Stimulated activated CD8-positive, alpha-beta memory T cell treated with anti-CD3 and anti-CD28 coated beads, Interleukin-15, amount 100 ng/mL, for 24 hours (primary cell): ENCODE measurements around the gene BRPF3.
"Not testable (repeated sequence)": the region's sequence is repeated elsewhere in the genome, so short reads cannot be mapped to it uniquely, and the experiment has no call there.

Experiments
- DNase-seq: peaks from one replicate; pipeline ENCODE4 v3.0.0-alpha.2; 2020; ENCODE audit warnings: low read depth

BRPF3 gene

DNA sequence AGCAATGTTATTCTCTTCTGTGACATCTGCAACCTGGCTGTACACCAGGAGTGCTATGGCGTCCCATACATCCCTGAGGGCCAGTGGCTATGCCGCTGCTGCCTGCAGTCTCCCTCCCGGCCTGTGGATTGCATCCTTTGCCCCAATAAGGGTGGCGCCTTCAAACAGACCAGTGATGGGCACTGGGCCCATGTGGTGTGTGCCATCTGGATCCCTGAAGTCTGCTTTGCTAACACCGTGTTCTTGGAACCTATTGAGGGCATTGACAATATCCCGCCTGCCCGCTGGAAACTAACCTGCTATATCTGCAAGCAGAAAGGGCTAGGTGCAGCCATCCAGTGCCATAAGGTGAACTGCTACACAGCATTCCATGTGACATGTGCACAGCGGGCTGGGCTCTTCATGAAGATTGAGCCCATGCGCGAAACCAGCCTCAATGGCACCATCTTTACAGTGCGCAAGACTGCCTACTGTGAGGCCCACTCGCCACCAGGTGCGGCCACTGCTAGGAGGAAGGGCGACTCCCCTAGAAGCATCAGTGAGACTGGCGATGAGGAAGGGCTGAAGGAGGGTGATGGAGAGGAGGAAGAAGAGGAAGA is 4.6 kb downstream of the BRPF3 start:
- no peak for DNase-seq

DNA sequence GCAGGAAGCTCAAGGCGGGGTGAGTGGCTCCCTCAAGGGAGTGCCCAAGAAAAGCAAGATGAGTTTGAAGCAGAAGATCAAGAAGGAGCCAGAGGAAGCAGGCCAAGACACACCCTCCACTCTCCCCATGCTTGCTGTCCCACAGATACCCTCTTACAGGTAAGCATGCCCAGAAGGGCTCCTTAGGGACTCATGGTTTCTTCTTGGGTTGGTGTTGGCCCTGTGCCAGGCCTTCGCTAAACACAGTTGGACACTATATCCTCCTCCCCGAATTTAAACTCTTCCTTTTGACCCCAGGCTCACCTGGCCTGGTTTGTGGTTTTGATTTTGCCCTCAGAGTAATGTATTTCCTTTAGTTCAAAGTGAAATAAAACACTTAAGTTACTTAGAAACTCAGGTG is 5.1 kb downstream of the BRPF3 start:
- DNase-seq: no peak

DNA sequence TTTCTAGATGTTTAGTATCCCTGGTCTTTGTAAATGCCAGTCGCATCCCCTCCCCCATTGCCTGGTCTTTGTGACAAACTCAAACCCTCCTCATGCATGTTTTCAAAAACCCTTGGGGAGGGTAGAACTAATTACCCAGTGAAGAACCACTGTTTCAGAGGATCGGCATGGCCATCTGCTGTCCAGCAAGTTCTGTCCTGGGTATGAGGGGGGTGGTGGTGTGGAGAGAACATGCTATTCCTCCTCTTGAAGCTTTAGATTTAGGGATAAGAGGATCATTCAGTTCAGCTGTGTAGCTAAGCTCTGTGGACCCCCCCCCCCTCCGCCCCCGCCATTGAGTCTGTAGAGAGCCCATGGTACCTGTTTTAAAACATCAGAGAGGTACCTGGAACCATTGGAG is 5.6 kb downstream of the BRPF3 start:
- no peak for DNase-seq

DNA sequence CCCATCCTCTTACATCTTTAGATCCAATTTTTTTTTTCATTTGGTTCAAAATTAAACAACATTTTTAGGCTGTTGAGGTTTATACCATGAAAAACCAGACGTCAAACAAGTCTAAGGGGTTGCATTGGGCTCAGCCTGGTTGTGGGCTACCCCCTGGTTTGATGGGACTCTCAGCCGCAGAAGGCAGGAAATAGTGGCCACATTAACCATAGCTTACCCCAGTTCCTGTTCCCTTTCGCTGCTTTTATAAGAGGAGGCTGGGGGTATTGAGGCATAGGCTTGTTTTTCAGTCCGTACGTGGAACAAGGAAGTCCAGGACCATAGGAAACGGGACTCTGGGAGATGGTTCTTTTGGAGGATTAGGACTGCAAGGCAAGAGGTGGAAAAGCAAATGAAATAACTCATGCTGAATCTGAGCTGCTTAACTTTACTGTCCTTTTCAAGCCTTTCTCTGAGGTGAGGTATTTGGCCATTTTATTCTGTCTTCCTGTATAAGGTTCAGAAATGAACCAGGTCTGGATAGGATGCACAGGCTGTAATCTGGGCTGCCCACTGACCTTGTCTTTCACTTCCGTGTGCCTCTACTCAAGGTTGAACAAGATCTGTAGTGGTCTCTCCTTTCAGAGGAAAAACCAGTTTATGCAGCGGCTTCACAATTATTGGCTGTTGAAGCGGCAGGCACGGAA is 7.7 kb downstream of the BRPF3 start:
- no peak for DNase-seq

DNA sequence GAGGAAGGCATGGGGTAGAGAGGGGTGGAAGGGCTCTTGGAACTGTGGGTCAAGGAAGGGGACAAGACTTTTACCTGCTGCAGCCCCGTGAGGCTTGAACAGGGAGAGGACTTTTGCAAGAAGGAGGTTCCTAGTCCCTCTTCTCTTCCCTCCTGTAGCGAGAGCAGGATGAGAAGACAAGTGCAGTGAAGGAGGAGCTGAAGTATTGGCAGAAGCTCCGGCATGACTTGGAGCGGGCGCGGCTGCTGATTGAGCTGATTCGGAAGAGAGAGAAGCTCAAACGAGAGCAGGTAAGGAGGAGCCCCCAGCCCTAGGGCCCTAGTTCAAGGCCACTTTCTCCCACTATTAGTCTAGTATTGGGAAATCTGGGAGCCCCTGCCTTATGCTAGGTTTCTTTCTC is 10.6 kb downstream of the BRPF3 start:
- DNase-seq: no peak

DNA sequence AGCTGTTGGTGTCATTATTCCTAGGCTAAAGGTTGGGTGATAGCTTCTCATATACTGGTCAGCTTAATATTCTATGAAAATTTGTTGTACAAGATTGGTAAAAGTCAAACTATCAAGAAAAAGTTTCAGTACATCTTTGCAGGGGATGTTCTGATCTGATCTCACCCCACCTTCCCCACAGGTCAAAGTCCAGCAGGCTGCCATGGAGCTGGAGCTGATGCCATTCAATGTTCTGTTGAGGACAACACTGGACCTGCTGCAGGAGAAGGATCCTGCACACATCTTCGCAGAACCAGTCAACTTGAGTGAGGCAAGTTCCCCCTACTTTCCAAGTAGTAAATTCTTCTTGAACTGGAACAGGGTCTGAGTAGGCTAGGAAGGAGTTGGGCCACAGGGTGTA is 13.1 kb downstream of the BRPF3 start:
- no peak for DNase-seq

DNA sequence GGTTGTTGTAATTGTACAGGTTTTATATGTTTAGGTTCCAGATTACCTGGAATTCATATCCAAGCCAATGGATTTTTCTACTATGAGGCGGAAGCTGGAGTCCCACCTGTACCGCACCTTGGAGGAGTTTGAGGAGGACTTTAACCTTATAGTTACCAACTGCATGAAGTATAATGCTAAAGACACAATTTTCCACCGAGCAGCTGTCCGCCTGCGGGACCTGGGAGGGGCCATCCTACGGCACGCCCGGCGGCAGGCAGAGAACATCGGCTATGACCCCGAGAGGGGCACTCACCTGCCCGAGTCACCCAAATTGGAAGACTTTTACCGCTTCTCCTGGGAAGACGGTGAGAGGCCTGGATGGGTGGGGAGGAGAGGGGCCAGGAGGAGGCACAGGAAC is 13.6 kb downstream of the BRPF3 start:
- DNase-seq: no peak

DNA sequence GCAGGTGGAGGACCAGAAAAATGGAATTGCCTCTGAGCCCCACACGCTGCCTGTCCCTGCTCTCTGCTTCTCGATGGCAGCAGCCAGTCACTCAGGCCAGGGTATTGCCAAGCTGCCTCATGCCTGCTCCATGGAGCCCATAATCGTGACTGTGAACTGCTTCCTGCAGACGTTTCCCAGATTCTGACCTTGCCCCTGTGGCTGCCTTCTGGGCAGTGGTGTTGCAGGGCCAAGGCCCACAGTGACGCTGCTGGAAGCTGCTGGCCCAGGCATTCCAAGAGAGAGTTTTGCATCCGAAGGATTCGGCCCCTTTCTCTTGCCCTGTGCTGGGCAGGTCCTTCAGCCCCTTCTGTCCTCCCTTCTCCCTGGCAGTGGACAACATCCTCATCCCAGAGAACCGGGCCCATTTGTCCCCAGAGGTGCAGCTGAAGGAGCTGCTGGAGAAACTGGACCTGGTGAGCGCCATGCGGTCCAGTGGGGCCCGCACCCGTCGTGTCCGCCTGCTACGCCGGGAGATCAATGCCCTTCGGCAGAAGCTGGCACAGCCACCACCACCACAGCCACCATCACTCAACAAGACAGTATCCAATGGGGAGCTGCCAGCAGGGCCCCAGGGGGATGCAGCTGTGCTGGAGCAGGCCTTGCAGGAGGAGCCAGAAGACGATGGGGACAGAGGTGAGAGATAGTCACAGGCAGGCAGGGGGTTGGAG is 14.5 kb downstream of the BRPF3 start:
- no peak for DNase-seq

DNA sequence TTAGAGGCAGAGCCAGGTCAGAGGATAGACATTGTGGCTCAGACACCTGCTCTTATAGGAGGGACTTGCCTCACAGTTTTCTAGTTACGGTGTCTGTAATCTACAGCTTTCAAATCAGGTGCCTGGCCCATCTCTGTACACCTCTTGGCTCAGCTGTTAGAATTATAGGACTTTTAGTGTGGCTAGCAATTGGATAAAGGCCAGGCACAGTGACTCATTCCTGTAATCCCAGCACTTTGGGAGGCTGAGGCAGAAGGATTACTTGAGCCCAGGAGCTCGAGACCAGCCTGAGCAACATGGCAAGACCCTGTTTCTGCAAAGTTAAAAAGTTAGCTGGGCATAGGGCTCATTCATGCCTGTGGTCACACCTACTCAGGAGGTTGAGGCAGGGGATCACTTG is 20.0 kb downstream of the BRPF3 start:
- no peak for DNase-seq

DNA sequence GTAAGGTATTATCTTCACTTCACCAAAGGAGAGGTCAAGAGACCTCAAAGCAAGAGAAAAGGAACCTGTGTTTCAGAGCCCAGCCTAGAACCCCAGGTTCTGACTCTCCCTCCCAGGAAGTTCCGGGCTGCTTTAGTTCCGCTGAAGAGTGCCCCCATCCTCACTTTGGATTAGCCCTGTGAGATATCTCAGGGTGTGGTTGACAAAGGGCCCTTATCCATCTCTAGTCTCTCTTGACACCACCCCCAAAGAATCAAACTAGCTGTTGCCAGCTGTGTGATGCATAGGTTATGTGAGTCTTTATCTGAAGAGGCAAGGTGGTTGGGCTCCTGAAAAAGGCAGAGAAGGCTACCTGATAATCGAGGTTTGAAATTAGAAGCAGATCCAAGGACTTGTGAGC is 20.6 kb downstream of the BRPF3 start:
- DNase-seq: no peak

DNA sequence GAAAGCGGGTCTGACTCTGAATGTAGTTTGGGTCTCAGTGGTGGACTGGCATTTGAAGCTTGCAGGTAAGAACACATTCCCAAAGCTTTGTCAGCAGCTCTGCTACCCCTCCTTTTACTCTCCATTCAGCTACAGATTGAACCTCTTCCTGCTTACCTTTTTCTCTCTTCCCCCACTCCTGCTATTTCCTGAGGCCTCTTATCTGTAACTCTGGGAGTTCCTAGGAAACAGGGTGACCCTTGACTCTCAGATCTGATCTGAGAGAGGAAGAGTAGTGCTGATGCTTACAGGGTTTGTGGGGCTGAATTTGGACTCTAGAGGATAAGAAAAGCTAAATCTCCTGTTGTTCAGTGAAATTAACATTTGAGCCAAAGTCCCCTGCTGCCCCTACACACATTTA is 21.4 kb downstream of the BRPF3 start:
- no peak for DNase-seq

DNA sequence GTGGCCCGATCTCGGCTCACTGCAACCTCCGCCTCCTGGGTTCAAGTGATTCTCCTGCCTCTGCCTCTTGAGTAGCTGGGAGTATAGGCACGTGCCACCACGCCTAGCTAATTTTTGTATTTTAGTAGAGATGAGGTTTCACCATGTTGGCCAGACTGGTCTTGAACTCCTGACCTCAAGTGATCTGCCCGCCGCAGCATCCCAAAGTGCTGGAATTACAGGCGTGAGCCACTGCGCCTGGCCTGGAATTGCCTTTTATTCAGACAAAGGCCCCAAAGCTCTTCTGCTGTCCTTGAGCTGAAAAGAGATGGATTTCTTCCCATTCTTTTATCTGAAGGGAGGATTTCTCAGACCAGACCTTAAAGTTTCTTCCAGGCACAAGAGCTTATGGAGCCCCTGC is 22.0 kb downstream of the BRPF3 start:
- DNase-seq: not testable (repeated sequence)

DNA sequence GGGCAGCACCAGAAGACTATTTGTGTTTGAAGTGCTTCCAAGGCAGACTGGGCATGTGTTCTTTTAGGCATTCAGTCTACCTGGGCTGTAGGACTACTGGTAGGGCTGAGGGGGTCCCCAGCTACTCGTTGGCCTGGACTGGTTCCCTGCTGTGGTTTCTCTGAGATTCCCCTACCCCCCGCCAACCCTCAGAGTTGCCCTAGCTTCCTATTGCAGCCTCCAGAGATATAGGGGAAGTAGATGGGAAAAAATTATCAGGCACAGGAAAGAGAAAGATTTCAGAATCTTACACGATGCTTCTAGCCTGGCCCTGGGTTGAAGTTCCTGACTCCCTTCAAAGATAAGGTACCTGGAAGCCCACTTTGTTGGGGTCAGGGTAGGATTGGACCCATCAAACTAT is 22.5 kb downstream of the BRPF3 start:
- DNase-seq: no peak

DNA sequence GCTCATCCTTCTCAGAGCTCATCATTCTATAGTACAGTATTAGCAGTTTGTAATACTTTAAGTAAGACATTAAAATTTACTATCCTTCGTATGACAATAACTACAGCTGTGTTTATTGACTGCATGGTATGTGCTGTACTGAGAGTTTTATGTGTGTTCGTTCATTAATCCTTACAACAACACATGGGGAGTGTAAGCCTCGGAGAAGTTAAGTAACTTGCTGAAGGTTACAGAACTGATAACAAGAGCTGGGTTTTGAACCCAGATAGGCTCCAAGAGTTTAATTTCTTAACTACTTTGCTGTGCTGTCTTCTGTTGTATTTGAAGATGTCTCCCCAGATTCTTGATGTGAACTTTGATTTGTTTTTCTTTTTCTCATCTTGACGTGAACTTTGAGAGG is 23.7 kb downstream of the BRPF3 start:
- DNase-seq: no peak

DNA sequence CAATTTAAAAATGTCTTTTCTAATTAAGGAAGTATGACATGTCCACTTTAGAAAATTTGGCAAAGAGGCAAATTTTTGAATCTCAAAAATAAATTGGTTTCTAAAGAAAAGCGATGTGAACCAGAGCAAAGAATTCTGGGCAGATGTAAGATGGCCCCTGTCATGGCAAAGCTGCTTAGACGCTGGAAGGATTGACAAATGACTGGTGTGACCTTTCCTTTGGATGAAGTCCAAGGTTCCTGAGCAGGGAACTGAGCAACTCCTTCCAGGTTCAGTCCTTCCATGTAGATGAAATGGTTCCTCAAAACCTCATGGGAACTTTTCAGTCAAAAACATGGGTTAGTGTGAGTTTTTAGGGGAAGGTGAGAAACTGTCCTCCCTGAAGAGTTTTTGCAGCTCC is 25.1 kb downstream of the BRPF3 start:
- DNase-seq: no peak

DNA sequence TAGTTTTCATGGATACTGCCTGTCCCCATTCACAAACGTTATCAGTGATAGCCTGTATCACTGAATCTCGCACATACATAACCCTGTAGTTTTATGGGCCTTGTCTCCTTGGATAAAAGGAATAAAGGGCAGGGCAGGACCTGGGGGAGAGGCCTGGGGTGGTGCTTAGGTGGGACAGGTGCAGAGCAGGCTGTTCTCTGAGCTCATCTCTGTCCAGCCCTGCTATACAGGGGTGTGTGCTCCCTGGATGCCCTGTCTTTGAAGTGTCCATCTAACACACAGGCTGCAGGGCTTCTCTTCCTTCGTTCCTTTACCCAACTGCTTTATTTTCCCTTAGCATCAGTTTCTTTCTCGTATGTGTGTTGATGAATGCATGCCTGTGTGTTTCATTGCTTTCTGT is 26.4 kb downstream of the BRPF3 start:
- DNase-seq: no peak

DNA sequence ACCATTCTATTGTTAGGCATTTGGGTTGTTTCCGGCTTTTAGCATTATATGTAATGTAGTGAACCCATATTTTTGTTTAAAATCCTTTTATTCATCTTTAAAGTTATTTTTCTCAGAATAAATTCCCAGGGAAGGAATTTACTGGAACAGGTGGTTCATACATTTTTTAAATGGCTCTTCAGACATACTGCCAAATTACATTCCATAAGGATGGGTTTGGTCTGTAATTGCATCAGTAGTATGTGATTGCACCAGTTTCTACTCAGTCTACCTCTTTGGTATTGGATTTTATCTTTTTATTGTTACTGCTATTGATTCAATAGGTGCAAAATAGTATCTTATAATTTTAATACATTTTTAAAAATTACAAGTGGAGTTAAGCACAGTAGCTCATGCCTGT is 27.2 kb downstream of the BRPF3 start:
- no peak for DNase-seq

DNA sequence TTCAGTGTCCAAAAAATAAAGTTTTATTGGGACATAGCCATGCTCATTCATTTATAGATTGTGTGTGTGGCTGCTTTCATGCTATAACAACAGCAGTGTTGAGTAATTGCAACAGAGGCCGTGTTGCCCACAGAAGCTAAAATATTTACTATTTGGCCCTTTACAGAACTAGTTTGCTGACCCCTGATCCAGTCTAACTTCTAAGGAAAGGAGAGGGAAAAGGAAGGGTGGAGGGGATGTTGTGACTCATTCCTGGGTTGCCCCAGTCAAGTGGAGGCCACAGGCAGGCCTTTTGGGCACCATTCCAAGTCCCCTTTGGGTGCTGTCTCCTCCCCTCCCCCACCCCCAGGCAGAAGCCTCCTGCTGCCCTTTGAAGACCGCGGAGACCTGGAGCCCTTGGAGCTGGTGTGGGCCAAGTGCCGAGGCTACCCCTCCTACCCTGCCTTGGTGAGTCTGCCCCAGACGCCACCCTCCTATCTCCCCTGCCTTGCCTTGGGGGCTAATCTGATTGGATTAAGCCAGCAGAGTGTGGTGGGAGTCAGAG is 28.4 kb downstream of the BRPF3 start:
- no peak for DNase-seq

DNA sequence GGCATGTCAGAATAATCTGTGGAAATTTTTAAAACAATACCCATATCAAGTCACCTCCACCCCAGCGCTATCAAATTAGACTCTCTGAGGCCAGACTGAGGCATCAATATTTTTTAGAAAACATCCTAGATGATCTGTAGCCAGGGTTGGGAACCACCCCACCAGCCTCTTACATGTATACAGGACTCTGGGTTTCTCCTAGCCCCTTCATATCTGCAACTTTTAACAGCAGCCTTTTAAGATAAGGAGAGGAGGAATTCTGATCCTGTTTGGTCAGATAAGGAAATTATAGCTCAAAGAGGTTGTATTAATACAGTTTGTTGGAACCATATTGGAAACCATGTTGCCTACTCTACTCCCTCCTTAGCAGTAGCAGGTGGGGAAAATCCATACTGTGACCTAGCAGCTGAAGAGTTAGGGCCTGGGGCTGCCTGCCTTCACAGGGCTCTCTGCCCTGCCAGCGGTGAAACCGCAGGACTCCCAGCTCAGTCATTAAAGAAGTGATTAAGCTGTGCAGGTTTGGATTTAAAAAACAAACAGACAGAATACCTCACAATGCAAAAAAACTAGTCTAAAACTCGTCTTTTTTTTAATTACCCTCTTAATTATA is 30.0 kb downstream of the BRPF3 start:
- no peak for DNase-seq

DNA sequence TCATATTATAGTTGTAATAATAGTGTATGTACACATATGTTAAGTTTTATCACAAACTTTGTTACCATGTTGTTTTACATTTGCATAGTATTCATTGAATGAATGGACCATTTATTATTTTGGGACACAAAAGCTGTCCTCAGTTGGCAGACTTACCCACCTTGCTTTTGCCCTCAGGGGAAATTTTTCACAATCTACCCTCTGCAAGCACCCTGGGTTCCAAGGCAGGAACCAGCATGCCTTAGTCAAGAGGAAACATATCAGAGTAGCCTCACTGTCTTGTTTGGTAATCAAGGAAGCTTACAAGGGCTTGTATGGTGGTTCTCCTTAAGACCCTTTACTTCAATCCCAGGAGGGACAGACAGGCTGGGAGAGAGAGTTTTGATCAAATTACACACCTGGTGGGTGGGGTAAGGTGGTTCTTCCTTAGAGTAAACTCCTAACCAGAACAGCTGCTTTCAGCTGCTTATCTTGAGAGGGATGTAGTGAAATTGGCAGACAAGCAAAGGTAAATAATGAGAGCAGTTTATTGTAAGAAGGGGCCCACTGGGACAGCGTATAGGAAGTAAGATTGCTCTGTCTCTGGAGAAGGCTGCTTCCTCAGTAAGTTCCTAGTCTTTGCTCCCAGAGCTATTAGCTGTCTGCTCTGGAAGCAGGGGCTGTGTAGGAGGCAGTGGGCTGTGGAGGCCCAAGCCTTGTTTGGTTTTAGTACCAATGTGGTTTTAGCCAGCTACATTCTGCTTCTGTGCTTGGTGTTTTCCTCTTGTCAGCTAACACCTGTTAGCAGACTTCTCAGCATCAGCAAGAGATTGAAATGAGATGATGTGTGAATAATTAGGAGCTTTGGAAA is 31.1 kb downstream of the BRPF3 start:
- no peak for DNase-seq

DNA sequence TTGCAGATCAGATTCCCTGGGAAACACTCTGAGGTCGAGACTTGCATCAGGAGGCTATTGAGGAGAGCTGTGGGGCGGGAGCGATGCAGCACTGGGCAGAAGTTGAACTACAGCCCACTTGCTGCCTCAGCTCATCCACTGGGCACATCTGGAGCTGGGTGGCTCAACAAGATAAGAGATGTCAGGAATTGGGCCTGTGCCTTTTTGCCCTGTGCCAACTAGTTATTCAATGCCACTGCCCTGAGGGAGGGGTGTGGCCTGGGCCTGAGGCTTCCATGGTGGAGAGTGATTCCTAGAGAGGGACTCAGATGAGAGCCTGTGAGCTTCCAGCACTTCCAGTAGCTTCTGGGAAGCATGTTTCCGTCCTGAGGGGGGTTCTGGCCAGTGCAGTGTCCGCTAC is 32.7 kb downstream of the BRPF3 start:
- no peak for DNase-seq

DNA sequence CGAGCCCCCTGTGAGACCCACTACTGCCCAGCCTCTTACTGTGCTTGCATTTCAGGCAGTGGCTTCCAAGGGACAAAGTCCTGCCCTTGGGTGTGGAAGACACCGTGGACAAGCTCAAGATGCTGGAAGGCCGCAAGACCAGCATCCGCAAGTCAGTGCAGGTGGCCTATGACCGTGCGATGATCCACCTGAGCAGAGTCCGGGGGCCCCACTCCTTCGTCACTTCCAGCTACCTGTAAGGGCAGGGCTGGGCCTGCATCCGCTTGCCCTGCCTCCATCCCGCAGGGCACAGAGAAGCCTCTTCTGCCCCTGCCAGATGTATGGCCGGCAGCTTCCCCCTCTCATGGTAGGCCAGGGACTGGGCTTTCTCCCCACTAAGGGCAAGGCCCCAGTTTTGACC is 33.8 kb downstream of the BRPF3 start:
- no peak for DNase-seq
